DOHH2 (cell line): Measurements from ENCODE around the gene APOE.

Experiments used
- EZH2phosphoT487 ChIP-seq: fragments of 200-600 bp; sonication (generic); IDR thresholded peaks from 2 replicates; pipeline ENCODE4 v1.6.1; 2017; ENCODE audit warnings: borderline replicate concordance, mild to moderate bottlenecking, antibody characterized with exemption, low read length, moderate library complexity, mixed read lengths
- TF ChIP-seq, protein P1 (sequence below): fragments of 200-600 bp; sonication (generic); IDR thresholded peaks from one replicate; pipeline ENCODE4 v1.5.1; 2014; ENCODE audit warnings: antibody characterized with exemption, mild to moderate bottlenecking, low read depth, low read length; ENCODE audit not compliant: poor library complexity, severe bottlenecking

DNA sequence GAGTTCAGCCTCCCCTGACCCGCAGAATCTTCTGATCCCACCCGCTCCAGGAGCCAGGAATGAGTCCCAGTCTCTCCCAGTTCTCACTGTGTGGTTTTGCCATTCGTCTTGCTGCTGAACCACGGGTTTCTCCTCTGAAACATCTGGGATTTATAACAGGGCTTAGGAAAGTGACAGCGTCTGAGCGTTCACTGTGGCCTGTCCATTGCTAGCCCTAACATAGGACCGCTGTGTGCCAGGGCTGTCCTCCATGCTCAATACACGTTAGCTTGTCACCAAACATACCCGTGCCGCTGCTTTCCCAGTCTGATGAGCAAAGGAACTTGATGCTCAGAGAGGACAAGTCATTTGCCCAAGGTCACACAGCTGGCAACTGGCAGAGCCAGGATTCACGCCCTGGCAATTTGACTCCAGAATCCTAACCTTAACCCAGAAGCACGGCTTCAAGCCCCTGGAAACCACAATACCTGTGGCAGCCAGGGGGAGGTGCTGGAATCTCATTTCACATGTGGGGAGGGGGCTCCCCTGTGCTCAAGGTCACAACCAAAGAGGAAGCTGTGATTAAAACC, 1.1 kb upstream of the APOE start:
- TF ChIP-seq, protein P1, sequence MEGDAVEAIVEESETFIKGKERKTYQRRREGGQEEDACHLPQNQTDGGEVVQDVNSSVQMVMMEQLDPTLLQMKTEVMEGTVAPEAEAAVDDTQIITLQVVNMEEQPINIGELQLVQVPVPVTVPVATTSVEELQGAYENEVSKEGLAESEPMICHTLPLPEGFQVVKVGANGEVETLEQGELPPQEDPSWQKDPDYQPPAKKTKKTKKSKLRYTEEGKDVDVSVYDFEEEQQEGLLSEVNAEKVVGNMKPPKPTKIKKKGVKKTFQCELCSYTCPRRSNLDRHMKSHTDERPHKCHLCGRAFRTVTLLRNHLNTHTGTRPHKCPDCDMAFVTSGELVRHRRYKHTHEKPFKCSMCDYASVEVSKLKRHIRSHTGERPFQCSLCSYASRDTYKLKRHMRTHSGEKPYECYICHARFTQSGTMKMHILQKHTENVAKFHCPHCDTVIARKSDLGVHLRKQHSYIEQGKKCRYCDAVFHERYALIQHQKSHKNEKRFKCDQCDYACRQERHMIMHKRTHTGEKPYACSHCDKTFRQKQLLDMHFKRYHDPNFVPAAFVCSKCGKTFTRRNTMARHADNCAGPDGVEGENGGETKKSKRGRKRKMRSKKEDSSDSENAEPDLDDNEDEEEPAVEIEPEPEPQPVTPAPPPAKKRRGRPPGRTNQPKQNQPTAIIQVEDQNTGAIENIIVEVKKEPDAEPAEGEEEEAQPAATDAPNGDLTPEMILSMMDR: peak; percentile 60
- no peak for TF ChIP-seq EZH2phosphoT487
